Stimulated activated CD8-positive, alpha-beta memory T cell treated with anti-CD3 and anti-CD28 coated beads, Interleukin-4, amount 100 ng/mL, for 1 hour (primary cell): ENCODE data around the gene TSC2.
"Not testable (repeated sequence)": the region's sequence is repeated elsewhere in the genome, so short reads cannot be mapped to it uniquely, and the experiment has no call there.

Source experiments
- DNase-seq, 2 donors: peaks; one replicate each; pipeline ENCODE4 v3.0.0-alpha.2; 2020; ENCODE audit warnings: low read depth in 2 of 2, low spot score in 1 of 2

The TSC2 gene

GRCh38 chr16:2084895-2085625 is 37.3 kb downstream of the TSC2 start:
- no peak for DNase-seq

- DNase-seq = no peak
These were observed 37.9 kb downstream of the TSC2 start for GRCh38 chr16:2085669-2086068.

GRCh38 chr16:2086106-2086742 is 38.4 kb downstream of the TSC2 start:
- no peak for DNase-seq

GRCh38 chr16:2086812-2087747 is 39.3 kb downstream of the TSC2 start:
- no peak for DNase-seq

- DNase-seq = no peak
These were observed 40.2 kb downstream of the TSC2 start for GRCh38 chr16:2087748-2088631.

- no peak for DNase-seq
These were observed 41.1 kb downstream of the TSC2 start for GRCh38 chr16:2088759-2089358.

- DNase-seq = no peak
These were observed 42.1 kb downstream of the TSC2 start for GRCh38 chr16:2089706-2090480.

GRCh38 chr16:2090481-2090776 is 42.6 kb downstream of the TSC2 start:
- DNase-seq = no peak

- no peak for DNase-seq
These were observed 43.2 kb downstream of the TSC2 start for GRCh38 chr16:2090777-2091546.

GRCh38 chr16:2091547-2092255 is 43.9 kb downstream of the TSC2 start:
- no peak for DNase-seq

- no peak for DNase-seq
These were observed 44.5 kb downstream of the TSC2 start for GRCh38 chr16:2092256-2092620.

- DNase-seq = no peak
These were observed 45.1 kb downstream of the TSC2 start for GRCh38 chr16:2092866-2093265.

GRCh38 chr16:2093793-2094192 is 46.0 kb downstream of the TSC2 start:
- DNase-seq = no peak

GRCh38 chr16:2095315-2095853 is 47.6 kb downstream of the TSC2 start:
- no peak for DNase-seq

- no peak for DNase-seq
These were observed 48.3 kb downstream of the TSC2 start for GRCh38 chr16:2095918-2096582.

- DNase-seq = no peak
These were observed 49.2 kb downstream of the TSC2 start for GRCh38 chr16:2096853-2097595.

GRCh38 chr16:2097689-2098088 is 49.9 kb downstream of the TSC2 start:
- DNase-seq = not testable (repeated sequence)
